Measurements from ENCODE around the gene COL9A1. TPM values are rescaled to one million over a fixed set of nuclear protein-coding genes. Genes with fewer than 3 reads are reported as not detected.
A peak's percentile ranks its signal among the peaks of the same experiment; 100 is the strongest.

Gene COL9A1
- total RNA-seq, 1 donor from 2014 or later, result 18.7 TPM

DNA sequence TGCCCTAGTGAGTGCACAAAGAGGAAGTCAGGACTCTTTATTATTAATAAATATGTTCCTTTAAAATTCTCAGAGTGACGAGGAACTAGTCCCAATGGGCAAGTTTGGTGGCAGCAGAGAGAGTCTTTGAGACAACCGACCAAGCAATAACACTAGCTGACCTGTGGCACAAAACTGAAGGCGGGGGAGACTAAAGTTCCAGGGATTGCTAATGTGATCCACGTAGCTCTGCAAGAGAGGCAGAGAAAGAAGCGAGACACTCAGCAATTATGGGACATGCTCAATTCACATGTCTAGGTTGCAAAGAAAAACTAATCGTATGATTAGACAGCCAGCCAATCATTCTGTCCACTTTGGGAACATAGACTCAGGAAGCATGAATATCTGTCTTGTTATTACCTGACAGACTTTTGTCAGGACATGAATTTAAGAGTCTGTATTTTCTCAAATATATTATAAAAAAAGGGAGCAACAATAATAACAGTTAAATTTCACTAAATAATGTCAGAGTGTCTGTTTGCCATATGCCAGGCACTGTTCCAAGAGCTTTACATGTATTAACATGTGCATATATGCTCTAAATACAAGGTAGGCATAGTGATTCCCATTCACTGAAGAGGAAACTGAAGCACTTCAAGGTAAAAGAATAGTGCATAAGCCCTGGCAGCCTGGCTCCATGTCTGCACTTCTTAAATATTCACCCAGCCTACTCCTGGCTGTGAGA is 81.0 kb downstream of the COL9A1 start:
- no peak overlapping the region for H3K9ac ChIP-seq
- H4K20me1 ChIP-seq (ENCODE audit: low read depth), result no peaks in the 10 kb centered on the region
- no peak overlapping the region for H3K4me2 ChIP-seq
- H3K9me3 ChIP-seq (ENCODE audit: low read depth), result no peaks in the 10 kb centered on the region
- H2AFZ ChIP-seq (replicated peaks), result no peak overlapping the region
- peaks cover 2% of the 10 kb centered on the region for H3K27me3 Mint-ChIP-seq (ENCODE audit: insufficient read depth, low read depth)
- TF ChIP-seq, protein P1, sequence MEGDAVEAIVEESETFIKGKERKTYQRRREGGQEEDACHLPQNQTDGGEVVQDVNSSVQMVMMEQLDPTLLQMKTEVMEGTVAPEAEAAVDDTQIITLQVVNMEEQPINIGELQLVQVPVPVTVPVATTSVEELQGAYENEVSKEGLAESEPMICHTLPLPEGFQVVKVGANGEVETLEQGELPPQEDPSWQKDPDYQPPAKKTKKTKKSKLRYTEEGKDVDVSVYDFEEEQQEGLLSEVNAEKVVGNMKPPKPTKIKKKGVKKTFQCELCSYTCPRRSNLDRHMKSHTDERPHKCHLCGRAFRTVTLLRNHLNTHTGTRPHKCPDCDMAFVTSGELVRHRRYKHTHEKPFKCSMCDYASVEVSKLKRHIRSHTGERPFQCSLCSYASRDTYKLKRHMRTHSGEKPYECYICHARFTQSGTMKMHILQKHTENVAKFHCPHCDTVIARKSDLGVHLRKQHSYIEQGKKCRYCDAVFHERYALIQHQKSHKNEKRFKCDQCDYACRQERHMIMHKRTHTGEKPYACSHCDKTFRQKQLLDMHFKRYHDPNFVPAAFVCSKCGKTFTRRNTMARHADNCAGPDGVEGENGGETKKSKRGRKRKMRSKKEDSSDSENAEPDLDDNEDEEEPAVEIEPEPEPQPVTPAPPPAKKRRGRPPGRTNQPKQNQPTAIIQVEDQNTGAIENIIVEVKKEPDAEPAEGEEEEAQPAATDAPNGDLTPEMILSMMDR (IDR thresholded peaks at IDR 0.05), result no peak
- TF ChIP-seq EZH2 (IDR thresholded peaks at IDR 0.05), result no peak
- no peak for TF ChIP-seq EZH2phosphoT487 (IDR thresholded peaks at IDR 0.05)
- H3K36me3 Mint-ChIP-seq, result no peaks in the 10 kb centered on the region
- peaks cover under 1% of the 10 kb centered on the region for H3K4me1 ChIP-seq
- H3K36me3 ChIP-seq, result no peaks in the 10 kb centered on the region
- no peak overlapping the region for H3K4me3 ChIP-seq
- no peaks in the 10 kb centered on the region for H3K4me1 Mint-ChIP-seq
- H3K9me3 Mint-ChIP-seq, result no peaks in the 10 kb centered on the region
- DNase-seq (ENCODE audit: low spot score), result no peak
- H3K4me3 Mint-ChIP-seq, result no peak overlapping the region
- H3K27ac ChIP-seq, result no peak overlapping the region
- H3K27ac Mint-ChIP-seq, result no peak overlapping the region
- no peaks in the 10 kb centered on the region for H3K27me3 ChIP-seq
- H3F3A ChIP-seq (ENCODE audit: low read depth), result no peaks in the 10 kb centered on the region
- no peaks in the 10 kb centered on the region for H3K79me2 ChIP-seq (ENCODE audit: low read depth)

DNA sequence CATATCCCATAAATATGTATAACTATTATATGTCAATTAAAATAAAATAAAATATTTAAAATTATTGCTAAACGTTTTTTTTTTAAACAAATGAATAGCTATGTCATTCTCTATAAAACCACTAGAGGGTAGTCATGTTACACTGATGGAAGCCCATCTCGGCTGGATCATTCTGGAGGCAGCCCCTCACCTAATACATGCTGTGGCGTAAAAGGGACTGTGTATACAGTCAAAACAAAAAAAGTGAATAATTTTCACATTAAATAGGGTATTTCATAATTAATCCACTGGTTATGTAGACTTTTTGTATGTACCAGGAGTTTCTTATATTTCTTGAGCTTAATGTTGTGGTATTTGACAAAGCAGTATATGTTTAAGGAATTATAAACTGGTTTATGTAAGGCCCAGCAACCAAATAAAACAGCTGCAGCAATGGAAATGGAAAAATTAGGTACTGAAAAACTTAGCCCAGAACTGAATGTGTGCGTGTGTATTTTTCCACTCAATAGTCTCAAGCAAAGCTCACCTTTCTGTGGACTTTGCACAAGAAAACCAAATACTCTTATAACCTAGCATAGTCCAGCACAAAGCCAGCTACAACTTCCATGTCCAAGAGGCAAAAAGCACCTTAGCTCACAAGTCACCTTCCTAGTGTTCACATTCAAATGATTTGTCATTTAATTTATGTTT is 81.7 kb downstream of the COL9A1 start:
- no peak overlapping the region for H3K27ac Mint-ChIP-seq
- peaks cover 2% of the 10 kb centered on the region for H3K27me3 Mint-ChIP-seq (ENCODE audit: insufficient read depth, low read depth)
- H3F3A ChIP-seq (ENCODE audit: low read depth), result no peaks in the 10 kb centered on the region
- H3K4me1 ChIP-seq, result peaks cover 5% of the 10 kb centered on the region
- DNase-seq (ENCODE audit: low spot score), result peak; percentile 72
- H3K79me2 ChIP-seq (ENCODE audit: low read depth), result no peaks in the 10 kb centered on the region
- no peaks in the 10 kb centered on the region for H3K9me3 ChIP-seq (ENCODE audit: low read depth)
- no peaks in the 10 kb centered on the region for H3K27me3 ChIP-seq
- no peaks in the 10 kb centered on the region for H3K36me3 ChIP-seq
- H3K4me2 ChIP-seq, result no peak overlapping the region
- H3K36me3 Mint-ChIP-seq, result no peaks in the 10 kb centered on the region
- no peak overlapping the region for H3K27ac ChIP-seq
- H4K20me1 ChIP-seq (ENCODE audit: low read depth), result no peaks in the 10 kb centered on the region
- H2AFZ ChIP-seq (replicated peaks), result no peak overlapping the region
- H3K9me3 Mint-ChIP-seq, result no peaks in the 10 kb centered on the region
- TF ChIP-seq, protein P1 (IDR thresholded peaks at IDR 0.05), result peak; percentile 83
- TF ChIP-seq EZH2 (IDR thresholded peaks at IDR 0.05), result no peak
- no peaks in the 10 kb centered on the region for H3K4me1 Mint-ChIP-seq
- no peak overlapping the region for H3K4me3 ChIP-seq
- no peak overlapping the region for H3K9ac ChIP-seq
- H3K4me3 Mint-ChIP-seq, result no peak overlapping the region

DNA sequence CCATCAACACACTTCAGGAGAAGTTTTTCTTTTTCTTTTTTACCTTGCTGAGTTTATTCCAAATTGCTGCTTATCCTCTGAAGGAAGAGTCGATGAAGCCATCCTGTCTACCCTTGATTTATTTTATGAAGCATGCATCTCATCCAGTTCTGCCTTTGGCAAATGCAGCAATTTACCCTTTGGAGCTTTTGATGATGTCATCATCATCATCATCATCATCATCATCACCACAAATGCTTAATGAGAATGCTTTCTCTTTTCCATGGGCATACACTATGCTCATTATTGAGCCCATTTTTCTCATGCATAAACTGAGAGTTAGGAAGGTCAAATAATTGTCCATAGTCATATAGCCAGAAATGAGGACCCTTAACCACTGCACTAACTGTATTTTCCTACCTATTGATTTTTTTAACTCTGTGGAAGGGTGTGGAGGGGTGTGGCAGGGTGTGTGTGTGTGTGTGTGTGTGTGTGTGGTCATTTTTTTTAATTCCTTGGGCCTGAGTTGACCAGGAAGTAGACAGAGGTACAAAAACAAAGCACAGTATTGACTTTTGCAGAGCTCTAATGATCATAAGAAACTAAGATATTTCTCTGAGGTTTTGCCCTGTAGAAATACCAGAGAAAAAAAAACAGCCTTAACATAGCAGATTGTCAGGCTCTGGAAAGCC is 82.8 kb downstream of the COL9A1 start:
- no peak overlapping the region for H3K4me2 ChIP-seq
- no peak overlapping the region for H3K9ac ChIP-seq
- no peak for DNase-seq (ENCODE audit: low spot score)
- H3K27me3 ChIP-seq, result no peaks in the 10 kb centered on the region
- no peak overlapping the region for H3K27ac ChIP-seq
- H3K9me3 ChIP-seq (ENCODE audit: low read depth), result no peaks in the 10 kb centered on the region
- peaks cover 2% of the 10 kb centered on the region for H3K27me3 Mint-ChIP-seq (ENCODE audit: insufficient read depth, low read depth)
- no peaks in the 10 kb centered on the region for H4K20me1 ChIP-seq (ENCODE audit: low read depth)
- H3K4me3 Mint-ChIP-seq, result no peak overlapping the region
- no peaks in the 10 kb centered on the region for H3K36me3 ChIP-seq
- H2AFZ ChIP-seq (replicated peaks), result no peak overlapping the region
- no peaks in the 10 kb centered on the region for H3K9me3 Mint-ChIP-seq
- H3K4me3 ChIP-seq, result no peak overlapping the region
- H3F3A ChIP-seq (ENCODE audit: low read depth), result no peaks in the 10 kb centered on the region
- no peaks in the 10 kb centered on the region for H3K79me2 ChIP-seq (ENCODE audit: low read depth)
- H3K27ac Mint-ChIP-seq, result no peak overlapping the region
- H3K36me3 Mint-ChIP-seq, result no peaks in the 10 kb centered on the region
- H3K4me1 ChIP-seq, result peaks cover 5% of the 10 kb centered on the region
- H3K4me1 Mint-ChIP-seq, result no peaks in the 10 kb centered on the region
- no peak for TF ChIP-seq EZH2 (IDR thresholded peaks at IDR 0.05)
- TF ChIP-seq, protein P1 (IDR thresholded peaks at IDR 0.05), result no peak
- TF ChIP-seq EZH2phosphoT487 (IDR thresholded peaks at IDR 0.05), result no peak
